Astrocyte (in vitro differentiated cells and primary cell): Measurements from ENCODE around the gene SETD1B.

Experiments
- EZH2 ChIP-seq: IDR thresholded peaks from 2 replicates; pipeline ENCODE4 v1.6.1; 2012; ENCODE audit warnings: mild to moderate bottlenecking, low read length, inconsistent platforms; ENCODE audit not compliant: insufficient read depth
- TF ChIP-seq, protein P1 (sequence below): IDR thresholded peaks from 2 replicates; pipeline ENCODE4 v1.5.1; 2011; ENCODE audit warnings: low read depth, mild to moderate bottlenecking, inconsistent platforms, low read length, moderate library complexity; ENCODE audit not compliant: insufficient read depth

DNA sequence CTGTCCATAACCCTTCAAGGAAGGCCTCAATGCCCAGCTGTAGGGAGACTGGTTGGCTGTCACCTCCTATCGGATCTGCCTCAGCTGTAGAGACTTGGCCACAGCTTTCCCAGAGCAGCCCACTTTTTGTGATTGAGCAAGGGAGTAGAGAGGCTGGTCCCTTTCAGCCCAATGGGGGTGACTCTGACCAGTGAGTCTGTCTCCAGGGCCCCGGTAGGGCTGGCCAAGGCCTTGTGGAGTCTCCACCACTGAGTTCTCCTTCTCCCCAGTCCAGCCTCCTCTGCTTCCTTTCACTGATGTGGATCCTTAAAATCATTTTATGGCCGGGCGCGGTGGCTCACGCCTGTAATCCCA is 69.4 kb downstream of the SETD1B start:
- TF ChIP-seq, protein P1, sequence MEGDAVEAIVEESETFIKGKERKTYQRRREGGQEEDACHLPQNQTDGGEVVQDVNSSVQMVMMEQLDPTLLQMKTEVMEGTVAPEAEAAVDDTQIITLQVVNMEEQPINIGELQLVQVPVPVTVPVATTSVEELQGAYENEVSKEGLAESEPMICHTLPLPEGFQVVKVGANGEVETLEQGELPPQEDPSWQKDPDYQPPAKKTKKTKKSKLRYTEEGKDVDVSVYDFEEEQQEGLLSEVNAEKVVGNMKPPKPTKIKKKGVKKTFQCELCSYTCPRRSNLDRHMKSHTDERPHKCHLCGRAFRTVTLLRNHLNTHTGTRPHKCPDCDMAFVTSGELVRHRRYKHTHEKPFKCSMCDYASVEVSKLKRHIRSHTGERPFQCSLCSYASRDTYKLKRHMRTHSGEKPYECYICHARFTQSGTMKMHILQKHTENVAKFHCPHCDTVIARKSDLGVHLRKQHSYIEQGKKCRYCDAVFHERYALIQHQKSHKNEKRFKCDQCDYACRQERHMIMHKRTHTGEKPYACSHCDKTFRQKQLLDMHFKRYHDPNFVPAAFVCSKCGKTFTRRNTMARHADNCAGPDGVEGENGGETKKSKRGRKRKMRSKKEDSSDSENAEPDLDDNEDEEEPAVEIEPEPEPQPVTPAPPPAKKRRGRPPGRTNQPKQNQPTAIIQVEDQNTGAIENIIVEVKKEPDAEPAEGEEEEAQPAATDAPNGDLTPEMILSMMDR, result no peak
- no peak for TF ChIP-seq EZH2
